D721Med (cell line): Measurements from ENCODE around the gene PEX19.
"Not testable (repeated sequence)": the region's sequence is repeated elsewhere in the genome, so short reads cannot be mapped to it uniquely, and the experiment has no call there.

Experiments used
- DNase-seq: peaks from one replicate; pipeline ENCODE4 v3.0.0; 2011; ENCODE audit warnings: low spot score; ENCODE audit not compliant: insufficient read length
- FAIRE-seq: peaks from 2 replicates; lab custom pipeline; 2011; peaks lifted over from hg19 to GRCh38; lab: Jason Lieb, UNC
- CTCF ChIP-seq: IDR thresholded peaks from 2 replicates; pipeline ENCODE4 v1.5.1; 2012; ENCODE audit warnings: mild to moderate bottlenecking, control low read depth; ENCODE audit not compliant: insufficient read depth; ENCODE audit errors: missing control alignments

Gene PEX19

GRCh38 chr1:160293020-160293968 is 8.4 kb upstream of the PEX19 start:
- DNase-seq (no peak), FAIRE-seq (no peak)
- TF ChIP-seq CTCF, result no peak

GRCh38 chr1:160291248-160292220 is 6.6 kb upstream of the PEX19 start:
- FAIRE-seq (peak; percentile 99), DNase-seq (peak; percentile 37)
- TF ChIP-seq CTCF, result peak; percentile 93

GRCh38 chr1:160287769-160288168 is 2.8 kb upstream of the PEX19 start:
- not testable (repeated sequence) for DNase-seq, FAIRE-seq

- no peak for FAIRE-seq
- no peak for TF ChIP-seq CTCF
Measured at GRCh38 chr1:160285506-160285905, 573 bp upstream of the PEX19 start.

GRCh38 chr1:160284220-160284781 is 632 bp downstream of the PEX19 start:
- DNase-seq (no peak), FAIRE-seq (no peak)
- TF ChIP-seq CTCF, result no peak

More at GRCh38 chr1:160285506-160285905, 573 bp upstream of the PEX19 start:
- no peak for DNase-seq

GRCh38 chr1:160282807-160283206 is 2.1 kb downstream of the PEX19 start:
- DNase-seq, result no peak
- FAIRE-seq, result no peak
- no peak for TF ChIP-seq CTCF

- no peak for TF ChIP-seq CTCF
- DNase-seq (no peak), FAIRE-seq (no peak)
Measured at GRCh38 chr1:160277987-160278386, 6.9 kb downstream of the PEX19 start.
